HG03460 (cell line): ENCODE measurements around the gene NWD2.
A peak's percentile ranks its signal among the peaks of the same experiment; 100 is the strongest.
"Not testable (repeated sequence)": the region's sequence is repeated elsewhere in the genome, so short reads cannot be mapped to it uniquely, and the experiment has no call there.

Source experiments
- ATAC-seq: cut with Tn5 transposase; IDR thresholded peaks from one replicate; pipeline ENCODE4 v1.9.1; 2021; ENCODE audit not compliant: unreplicated experiment

Gene NWD2

DNA sequence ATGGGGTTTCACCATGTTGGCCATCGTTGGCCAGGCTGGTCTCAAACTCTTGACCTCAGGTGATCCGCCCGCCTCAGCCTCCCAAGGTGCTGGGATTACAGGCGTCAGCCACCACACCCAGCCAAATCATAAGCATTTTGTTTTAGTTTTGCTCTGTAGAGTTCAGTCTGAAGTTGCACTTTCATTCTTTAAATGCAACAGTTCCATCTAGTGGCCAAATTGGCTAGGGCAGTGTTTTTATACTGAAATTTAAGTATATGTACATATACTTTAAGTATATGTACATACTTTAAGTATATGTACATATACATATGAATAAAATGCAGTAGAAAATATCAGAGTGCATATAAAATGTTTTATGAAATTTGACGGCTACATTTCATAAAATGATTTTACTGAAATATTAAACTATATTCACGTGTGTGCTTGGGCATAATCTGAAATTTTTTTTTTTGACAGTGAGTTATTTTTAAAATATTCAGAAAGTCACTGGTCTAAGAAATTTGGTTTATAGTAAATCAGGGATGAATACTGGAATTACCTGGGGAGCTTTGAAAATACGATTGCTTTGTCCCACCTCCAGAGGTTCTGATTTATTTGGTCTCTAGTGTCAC, 145.5 kb downstream of the NWD2 start:
- ATAC-seq: peak; percentile 55

DNA sequence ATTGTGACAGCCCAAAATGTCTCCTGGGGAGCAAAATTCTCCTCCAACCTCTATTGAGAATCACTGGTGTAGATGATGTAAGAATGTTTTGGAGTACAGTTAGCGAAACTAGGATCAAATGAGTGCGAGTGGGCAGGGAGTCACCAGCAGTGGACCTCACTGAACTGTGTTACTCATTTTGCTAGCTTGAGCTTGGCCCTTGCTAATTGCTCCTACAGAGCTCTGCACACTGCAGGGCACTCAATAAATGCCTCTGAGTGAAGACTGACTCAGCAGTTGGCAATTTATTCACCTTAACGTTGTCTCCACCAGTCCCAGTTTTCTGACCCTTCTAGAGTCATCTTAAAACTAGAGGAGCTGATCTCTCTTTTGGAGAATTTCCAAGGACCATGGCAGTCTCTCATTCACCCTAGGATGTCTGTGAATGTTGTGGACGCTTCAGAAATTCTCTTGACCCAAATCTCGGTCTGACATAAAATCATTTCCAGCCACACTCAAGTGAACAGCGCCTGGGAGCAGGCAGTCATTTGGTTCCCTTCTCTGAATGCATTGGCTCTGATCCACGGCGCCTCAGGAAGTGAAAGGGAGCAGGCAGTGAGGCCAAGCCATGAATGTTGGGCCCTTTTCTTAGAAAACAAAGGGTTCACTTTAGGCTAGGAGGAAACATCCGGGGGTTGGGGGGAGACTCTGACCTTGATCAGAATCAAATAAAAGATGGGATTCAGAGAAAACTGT, 148.1 kb downstream of the NWD2 start:
- no peak for ATAC-seq

DNA sequence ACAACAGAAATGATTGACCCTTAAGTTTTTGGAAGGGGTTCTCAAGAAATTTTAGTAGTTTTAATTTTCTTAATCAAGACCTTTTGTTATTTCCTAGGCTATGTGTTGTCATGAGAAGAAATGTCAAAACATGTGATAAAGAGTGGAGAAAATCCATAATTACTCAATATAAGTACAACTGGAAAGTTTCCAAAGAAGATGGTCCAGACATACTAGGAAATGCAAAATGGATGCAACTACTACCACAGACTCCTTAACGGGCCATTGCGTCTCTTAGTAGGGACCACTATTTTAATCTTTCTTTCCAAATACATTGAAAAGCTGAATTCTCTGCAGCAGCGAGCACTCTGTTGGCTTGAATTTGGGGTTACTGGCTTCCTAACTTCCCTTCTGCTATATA, 148.8 kb downstream of the NWD2 start:
- no peak for ATAC-seq

DNA sequence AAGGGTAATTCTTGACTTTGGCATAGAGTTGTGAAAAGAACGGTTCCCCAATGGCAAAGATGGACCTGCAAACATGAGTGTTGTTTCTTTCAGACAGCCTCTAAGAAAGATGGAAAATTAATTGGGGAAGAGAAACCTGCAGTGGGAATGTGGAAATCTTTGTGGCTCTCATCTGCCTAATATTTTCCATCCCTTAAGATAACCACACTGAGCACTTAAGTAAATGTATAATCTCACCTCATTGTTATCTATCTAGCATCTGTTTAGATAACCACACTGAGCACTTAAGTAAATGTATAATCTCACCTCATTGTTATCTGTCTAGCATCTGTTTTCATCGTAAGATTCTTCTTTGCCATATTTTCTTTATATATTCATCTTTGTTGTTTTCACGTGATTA, 149.3 kb downstream of the NWD2 start:
- peak; percentile 53 for ATAC-seq

DNA sequence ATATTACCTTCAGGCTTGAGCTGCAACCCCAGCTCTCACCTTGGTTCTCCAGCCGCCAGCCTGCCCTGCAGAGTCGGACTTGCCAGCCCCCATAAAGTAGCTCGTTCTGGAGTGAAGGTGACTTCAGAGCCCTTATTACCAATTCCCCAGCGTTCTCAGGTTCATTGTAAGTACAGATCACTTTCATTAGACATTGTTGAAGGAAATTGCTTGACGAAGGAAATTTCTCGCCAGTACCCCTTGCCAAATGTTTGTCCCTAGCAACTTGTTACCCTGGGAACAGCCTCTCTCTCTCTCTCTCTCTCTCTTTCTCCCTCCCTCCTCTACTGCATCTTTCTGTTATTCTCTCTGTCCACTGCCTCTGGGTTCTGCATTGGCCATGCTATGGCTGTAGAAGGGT, 153.0 kb downstream of the NWD2 start:
- ATAC-seq: no peak

DNA sequence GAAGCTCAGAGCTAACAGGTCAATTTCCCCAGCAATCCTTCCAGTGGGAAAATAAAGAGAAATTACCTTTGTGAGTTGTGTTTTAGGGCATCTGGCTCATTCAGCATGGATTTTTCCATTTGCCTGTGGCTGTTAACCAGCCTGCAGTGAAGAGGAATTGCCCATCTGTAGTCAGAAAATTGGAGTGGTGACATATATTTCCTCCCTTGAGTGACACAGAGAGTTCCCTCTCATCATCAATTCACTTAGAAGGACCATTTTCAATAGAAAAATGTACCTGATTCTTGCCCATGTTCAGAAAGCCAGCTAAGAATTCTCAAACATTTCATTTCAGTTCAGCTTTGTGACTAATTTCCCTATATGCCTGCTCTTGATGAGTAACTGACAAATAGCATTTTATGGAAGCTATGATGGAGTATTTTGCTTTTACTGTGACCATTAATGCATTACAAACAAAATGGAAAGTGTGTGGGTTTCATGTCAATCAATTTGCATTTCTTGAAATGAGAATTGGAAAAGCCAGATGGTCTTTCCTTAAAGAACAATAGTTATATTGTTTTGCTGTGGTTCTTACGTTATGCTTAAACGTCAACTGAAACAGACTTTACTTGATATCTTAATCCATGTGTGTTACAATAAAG, 155.8 kb downstream of the NWD2 start:
- peak; percentile 88 for ATAC-seq

DNA sequence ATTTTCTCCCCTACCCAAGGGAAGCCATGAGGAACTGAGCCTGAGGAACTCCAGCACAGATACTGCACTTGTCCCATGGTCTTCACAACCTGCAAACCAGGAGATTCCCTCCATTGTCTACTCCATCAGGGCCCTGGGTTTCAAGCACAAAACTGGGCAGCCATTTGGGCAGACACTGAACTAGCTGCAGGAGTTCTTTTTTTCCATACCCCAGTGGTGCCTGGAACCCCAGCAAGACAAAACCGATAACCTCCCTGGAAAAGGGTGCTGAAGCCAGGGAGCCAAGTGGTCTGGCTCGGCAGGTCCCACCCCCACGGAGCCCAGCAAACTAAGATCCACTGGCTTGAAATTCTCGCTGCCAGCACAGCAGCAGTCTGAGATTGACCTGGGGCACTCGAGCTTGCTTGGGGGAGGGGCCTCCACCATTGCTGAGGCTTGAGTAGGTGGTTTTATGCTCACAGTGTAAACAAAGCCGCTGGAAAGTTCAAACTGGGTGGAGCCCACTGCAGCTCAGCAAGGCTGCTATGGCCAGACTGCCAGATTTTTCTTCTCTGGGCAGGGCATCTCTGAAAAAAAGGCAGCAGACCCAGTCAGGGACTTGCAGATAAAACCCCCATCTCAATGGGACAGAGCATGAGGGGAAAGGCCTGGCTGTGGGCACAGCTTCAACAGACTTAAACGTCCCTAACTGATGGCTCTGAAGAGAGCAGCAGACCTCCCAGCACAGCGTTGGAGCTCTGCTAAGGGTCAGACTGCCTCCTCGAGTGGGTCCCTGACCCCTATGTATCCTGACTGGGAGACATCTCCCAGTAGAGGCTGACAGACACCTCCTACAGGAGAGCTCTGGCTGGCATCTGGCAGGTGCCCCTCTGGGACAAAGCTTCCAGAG, 163.6 kb downstream of the NWD2 start:
- ATAC-seq: not testable (repeated sequence)

DNA sequence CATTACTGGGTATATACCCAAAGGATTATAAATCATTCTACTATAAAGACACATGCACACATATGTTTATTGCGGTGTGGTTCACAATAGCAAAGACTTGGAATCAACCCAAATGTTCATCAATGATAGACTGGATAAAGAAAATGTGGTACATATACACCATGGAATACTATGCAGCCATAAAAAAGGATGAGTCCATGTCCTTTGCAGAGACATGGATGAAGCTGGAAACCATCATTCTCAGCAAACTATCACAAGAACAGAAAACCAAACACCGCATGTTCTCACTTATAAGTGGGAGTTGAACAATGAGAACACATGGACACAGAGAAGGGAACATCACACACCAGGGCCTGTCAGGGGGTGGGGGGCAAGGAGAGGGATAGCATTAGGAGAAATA, 169.1 kb downstream of the NWD2 start:
- not testable (repeated sequence) for ATAC-seq

DNA sequence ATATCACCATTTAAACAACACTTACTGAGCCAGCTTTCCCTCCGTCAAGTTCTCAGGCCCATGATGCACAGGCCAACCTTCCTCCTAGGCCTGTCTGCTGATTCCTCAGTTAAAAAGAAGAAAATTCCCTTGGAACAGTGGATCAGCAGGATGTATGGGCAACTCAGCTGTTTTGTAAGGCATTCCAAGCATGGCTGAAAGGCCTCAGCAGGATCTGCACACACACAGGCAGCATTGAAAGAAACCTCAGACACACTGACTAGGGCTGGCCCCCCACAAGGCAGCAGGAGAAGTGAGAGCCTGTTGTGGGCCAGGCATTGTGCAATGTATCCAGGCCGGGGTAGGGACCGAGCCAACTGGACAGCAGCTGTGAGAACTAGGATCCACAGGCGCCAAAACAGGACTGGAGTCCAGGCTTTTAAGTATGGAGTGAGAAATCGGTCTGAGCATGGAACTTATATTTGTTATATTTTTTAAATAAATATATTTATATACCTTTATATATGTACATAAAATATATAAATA, 171.4 kb downstream of the NWD2 start:
- no peak for ATAC-seq

DNA sequence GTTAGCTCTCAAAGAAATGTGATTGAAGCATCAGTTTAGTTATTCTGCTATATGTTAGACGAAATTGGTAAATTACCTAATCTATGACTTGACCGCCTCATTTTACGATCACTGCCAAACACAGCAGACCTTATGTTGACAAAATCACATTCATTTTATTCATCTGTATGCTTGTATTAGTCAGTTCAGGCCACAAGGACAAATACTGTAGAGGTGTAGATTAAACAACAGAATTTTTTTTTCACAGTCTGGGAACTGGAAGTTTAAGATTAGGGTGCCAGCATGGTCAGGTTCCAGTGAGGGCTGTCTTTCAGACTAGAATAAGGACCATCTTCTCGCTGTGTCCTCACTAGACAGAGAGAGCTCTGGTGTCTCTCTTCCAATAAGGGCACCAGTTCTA, 177.1 kb downstream of the NWD2 start:
- ATAC-seq: no peak

DNA sequence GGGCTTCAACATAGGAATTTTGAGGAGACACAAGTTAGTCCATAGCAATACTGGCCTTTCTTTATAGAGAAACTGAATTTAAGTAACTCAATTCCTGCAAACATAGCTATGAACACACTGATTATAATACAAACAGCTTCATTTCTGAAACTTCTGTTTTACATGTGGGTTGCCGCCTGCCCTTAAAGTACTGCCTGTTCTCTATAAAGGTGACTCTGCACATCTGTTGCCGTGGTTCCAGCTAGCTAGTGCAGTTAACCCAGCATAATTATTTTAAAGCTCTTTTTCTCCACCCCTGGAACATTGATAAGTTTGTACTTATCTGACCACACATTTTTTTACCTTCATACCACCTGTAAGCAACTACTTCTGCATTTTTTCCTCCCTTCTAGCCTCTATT, 177.6 kb downstream of the NWD2 start:
- no peak for ATAC-seq

DNA sequence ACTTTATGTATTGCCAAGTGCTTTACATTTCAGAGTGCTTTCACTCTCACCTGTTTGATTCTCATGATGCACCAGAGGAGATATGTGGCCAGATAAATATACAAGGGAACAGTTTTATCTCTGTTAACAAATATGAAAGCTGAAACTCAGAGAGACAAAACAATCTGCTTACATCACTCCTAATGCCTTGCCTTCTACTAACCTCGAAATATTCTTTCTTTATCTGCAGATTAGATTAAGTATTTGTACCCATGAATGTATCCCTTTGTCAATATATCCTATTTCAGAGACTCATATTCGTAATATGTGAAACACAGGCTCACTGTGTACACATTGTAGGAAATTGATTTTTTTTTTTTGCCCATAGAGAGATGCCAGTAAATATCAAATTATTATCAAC, 178.1 kb downstream of the NWD2 start:
- ATAC-seq: no peak

DNA sequence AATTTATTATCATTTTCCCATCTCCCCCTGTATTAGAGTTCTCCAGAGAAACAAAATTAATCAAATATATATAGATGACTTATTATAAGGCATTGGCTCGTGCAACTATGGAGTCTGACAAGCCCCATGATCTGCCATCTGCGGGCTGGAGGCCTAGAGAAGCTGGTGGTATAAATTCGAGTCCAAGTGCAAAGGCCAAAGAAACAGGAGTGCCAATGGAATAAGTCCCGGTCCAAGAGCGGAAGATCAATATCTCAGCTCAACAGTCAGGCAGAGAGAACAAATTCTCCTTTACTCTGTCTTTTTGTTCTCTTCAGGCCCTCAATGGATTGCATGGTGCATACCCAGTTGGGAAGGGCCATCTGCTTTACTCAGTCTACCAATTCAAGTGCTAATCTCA, 178.8 kb downstream of the NWD2 start:
- ATAC-seq: no peak

DNA sequence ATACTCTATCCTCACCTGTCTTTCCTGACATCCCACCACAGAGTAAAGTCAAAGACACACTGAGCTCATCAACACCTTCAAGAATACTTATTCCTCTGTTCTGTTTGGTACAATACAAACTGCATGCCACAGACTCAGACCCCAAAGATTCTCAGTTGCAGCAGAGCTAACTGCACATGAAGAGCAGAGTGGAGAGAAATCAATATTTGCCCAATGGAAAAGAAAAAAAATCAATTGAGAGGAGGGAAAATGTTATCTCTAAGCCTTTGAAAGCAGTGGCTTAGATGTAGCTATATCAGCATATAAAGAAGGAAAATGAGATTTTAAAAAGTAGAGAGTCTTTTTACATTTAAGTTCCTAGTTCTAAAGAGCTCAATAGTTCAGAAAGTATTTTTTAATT, 180.2 kb downstream of the NWD2 start:
- ATAC-seq: no peak

DNA sequence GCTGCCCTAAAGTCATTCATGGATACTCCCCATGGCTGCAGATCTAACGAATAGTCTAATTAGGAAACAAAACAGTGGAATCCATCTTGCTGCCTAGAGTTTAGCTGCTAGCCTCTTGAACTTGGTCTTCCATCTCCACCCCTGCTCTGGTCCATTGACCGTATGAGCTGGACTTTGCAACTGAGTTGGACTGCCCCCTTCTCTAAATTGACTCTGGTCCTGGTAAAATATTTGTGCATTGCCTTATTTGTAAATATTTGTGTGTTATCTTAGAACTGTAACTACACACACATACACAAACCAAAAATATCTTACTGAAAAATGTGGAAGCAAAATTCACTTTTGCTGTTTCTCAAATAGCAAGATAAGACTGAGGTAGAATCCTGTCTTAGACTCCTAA, 181.3 kb downstream of the NWD2 start:
- no peak for ATAC-seq

DNA sequence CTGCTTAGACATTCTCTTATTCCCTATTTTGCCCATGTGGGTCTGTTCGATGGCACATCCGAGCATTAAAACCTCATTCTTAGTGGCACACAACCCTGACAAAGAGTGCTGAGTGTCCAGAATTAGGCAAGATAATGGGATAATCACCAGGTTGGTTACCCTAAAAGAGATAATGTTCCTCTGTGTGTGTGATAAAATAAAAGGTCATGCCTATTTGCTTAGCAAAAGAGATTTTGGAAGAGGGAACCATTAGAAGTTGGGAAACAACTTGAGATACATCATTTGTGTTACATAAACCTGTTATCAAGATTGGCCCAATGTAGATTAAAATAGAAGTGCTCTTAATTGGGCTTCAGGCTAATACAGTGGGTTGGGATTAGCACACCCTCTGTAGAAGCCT, 182.7 kb downstream of the NWD2 start:
- ATAC-seq: no peak

DNA sequence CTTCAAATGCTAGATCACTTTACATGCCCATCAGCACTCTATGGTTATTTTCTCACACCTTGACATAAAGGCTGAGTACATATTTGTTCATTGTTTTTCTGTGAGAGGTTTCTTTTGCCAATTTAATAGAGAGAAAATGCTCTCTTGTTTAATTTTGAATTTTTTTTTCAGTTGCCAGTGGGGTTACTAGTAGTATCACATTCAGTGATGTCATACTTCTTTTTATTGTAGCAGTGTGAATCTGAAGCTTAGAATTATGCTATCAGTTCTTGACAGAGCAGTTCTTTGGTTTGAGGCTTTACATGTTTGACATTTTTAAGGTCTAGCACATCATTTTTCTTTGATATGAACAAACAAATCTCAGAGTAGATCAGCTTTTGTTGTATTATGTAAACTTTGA, 185.4 kb downstream of the NWD2 start:
- ATAC-seq: no peak

DNA sequence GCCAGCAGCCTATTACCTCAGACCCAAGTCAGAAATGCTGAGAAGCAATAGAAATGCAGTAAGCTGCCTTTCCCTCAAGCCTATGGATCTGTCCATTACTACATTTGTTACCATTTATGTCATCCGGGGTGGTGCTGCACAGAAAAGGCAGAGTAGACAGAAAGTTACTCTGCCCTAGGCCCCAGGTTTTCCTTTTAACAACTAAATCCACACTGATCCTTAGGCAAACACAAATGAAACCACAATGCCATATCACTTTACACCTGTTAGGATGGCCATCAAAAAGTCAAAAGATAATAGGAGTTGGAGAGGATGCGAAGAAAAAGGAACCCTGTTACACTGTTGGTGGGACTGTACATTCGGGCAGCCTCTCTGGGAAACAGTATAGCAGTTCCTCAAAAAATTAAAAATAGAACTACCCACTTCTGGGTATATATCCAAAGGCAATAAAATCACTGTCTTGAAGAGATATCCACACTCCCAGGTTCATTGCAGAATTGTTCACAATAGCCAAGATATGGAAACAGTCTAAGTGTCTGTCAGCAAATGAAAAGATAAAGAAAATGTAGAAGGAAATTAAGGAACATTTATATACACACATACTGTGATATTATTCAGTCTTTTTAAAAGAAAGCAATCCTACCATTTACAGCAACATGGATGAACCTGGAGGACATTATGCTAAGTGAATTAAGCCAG, 186.3 kb downstream of the NWD2 start:
- ATAC-seq: no peak

DNA sequence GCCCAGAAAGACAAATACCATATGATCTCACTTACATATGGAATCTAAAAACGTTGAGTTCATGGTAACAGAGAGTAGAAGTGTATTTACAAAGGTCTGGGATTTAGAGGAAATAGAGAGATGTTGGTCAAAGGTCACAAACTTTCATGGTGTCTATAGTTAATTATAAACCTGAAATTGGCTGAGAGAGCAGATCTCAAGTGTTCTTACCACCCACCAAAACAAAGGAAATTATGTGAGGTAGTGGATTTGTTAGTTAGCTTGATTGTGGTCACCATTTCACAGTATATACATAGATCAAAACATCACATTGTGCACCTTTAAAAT, 186.8 kb downstream of the NWD2 start:
- ATAC-seq: no peak

DNA sequence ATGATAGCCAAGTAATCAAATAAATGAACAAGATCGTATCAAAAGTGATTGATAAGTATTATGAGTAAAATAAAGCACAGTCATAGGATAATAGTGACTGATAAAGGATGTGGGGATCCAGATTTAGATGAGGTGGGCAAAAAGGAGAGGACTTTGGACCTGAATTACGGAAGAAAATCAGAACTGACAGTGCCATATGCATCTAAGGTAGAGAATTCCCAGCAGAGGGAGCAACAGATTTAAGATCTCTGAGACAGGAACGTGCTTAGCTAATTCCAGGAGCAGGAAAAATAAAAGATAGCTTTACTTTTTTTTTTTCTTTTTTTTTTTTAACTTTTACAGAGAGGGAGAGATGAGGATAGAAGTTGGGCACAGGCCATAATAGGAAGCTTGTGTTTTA, 189.9 kb downstream of the NWD2 start:
- no peak for ATAC-seq

DNA sequence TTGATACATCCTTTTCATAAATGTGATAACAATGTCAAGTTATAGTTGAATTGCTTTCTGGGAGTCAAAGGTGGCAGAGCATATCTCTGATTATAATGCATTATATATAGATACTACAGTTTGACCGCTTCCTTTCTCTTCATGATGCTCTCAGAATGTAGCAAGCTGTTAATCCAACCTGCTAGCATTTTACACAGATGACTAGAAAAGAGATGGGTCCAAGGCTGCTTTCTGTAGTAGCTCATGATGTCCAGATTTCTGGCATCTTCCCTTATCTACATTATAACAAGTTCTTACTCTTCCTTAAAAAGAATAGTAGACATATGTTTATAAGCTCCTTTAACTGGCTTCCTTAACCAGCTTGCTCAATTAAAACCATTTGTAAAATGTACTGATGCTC, 192.0 kb downstream of the NWD2 start:
- no peak for ATAC-seq
